A549 treated with GW870086 at 1 μM for 4 hours (cell line): Measurements from ENCODE around the gene NFIB. TPM values are rescaled to one million over a fixed set of nuclear protein-coding genes. Genes with fewer than 3 reads are reported as not detected.

Experiments used
- total RNA-seq: library from RNA; stranded (reverse); fragments of 200-300 nt; extraction: Qiagen RNA extraction; gene quantifications from 5 replicates; pipeline ENCODE4 v1.2.3, GENCODE V29; 2022; ENCODE audit warnings: low read depth

NFIB gene
- total RNA-seq = 6.7 to 11.5 TPM (median 9.8 TPM) in 5 replicates

GRCh38 chr9:14313951-14314423, at the start of gene NFIB:
Gene NFIB, minus strand, starts transcription at chr9:14314141. Its CDS starts 630 bp downstream, at chr9:14313511.

